H9 (cell line): ENCODE results near the gene ABHD16A. TPM values are rescaled to one million over a fixed set of nuclear protein-coding genes. Genes with fewer than 3 reads are reported as not detected.

ENCODE experiments used
- DNase-seq: peaks from one replicate; pipeline ENCODE4 v3.0.0-alpha.2; 2017
- H2AFZ ChIP-seq: one replicate; pipeline ENCODE4 v1.6.1; 2013; ENCODE audit warnings: mild to moderate bottlenecking, low read length, control low read depth, moderate library complexity
- H2AK5ac ChIP-seq: 2 replicates; pipeline ENCODE4 v1.6.1; 2013; ENCODE audit warnings: low read length, control low read depth, mixed read lengths; ENCODE audit not compliant: insufficient read length
- H2BK120ac ChIP-seq: one replicate; pipeline ENCODE4 v1.6.1; 2013; ENCODE audit warnings: low read depth, mild to moderate bottlenecking, low read length, control low read depth, inconsistent platforms; ENCODE audit not compliant: poor library complexity, severe bottlenecking
- H2BK12ac ChIP-seq: 2 replicates; pipeline ENCODE4 v1.6.1; 2013; ENCODE audit warnings: low read length, control low read depth, mixed read lengths, low read depth; ENCODE audit not compliant: insufficient read length
- H2BK15ac ChIP-seq: 2 replicates; pipeline ENCODE4 v1.6.1; 2013; ENCODE audit warnings: low read depth, low read length, control low read depth
- H2BK20ac ChIP-seq: one replicate; pipeline ENCODE4 v1.6.1; 2013; ENCODE audit warnings: low read depth, mild to moderate bottlenecking, low read length, control low read depth, inconsistent platforms; ENCODE audit not compliant: poor library complexity, severe bottlenecking
- H2BK5ac ChIP-seq: 2 replicates; pipeline ENCODE4 v1.6.1; 2013; ENCODE audit warnings: low read length, control low read depth, mixed read lengths; ENCODE audit not compliant: insufficient read length
- H3K14ac ChIP-seq: 2 replicates; pipeline ENCODE4 v1.6.1; 2013; ENCODE audit warnings: low read length, control low read depth; ENCODE audit not compliant: insufficient read depth
- H3K18ac ChIP-seq: 2 replicates; pipeline ENCODE4 v1.6.1; 2013; ENCODE audit warnings: low read depth, mild to moderate bottlenecking, mixed read lengths, low read length, control low read depth; ENCODE audit not compliant: insufficient read length
- H3K23ac ChIP-seq: 2 replicates; pipeline ENCODE4 v1.6.1; 2013; ENCODE audit warnings: low read length, control low read depth, mixed read lengths, low read depth; ENCODE audit not compliant: insufficient read length
- H3K23me2 ChIP-seq: 2 replicates; pipeline ENCODE4 v1.6.1; 2013; ENCODE audit warnings: low read depth, mild to moderate bottlenecking, mixed read lengths, low read length, control low read depth; ENCODE audit not compliant: insufficient read length, poor library complexity, severe bottlenecking
- H3K27ac ChIP-seq: 2 replicates; pipeline ENCODE4 v1.5.1; 2013; ENCODE audit warnings: low read length, control low read depth, mixed read lengths, low read depth; ENCODE audit not compliant: insufficient read length
- H3K27me3 ChIP-seq: 2 replicates; pipeline ENCODE4 v1.6.1; 2013; ENCODE audit warnings: low read length, control low read depth, inconsistent platforms; ENCODE audit not compliant: insufficient read depth
- H3K4ac ChIP-seq: 2 replicates; pipeline ENCODE4 v1.6.1; 2013; ENCODE audit warnings: low read depth, mild to moderate bottlenecking, control low read depth, inconsistent platforms, low read length, moderate library complexity
- H3K4me1 ChIP-seq: 2 replicates; pipeline ENCODE4 v1.6.1; 2013; ENCODE audit warnings: low read length, control low read depth, inconsistent platforms; ENCODE audit not compliant: insufficient read depth
- H3K4me2 ChIP-seq: 2 replicates; pipeline ENCODE4 v1.6.1; 2013; ENCODE audit warnings: low read length, control low read depth, mixed read lengths; ENCODE audit not compliant: insufficient read length, insufficient read depth
- H3K56ac ChIP-seq: 2 replicates; pipeline ENCODE4 v1.6.1; 2013; ENCODE audit warnings: low read depth, mild to moderate bottlenecking, mixed read lengths, low read length, control low read depth; ENCODE audit not compliant: insufficient read length
- H3K79me1 ChIP-seq: 2 replicates; pipeline ENCODE4 v1.6.1; 2013; ENCODE audit warnings: low read depth, mild to moderate bottlenecking, moderate library complexity, low read length, control low read depth, inconsistent platforms; ENCODE audit not compliant: insufficient read depth, poor library complexity, severe bottlenecking
- H3K79me2 ChIP-seq: 2 replicates; pipeline ENCODE4 v1.6.1; 2013; ENCODE audit warnings: low read length, control low read depth, inconsistent platforms; ENCODE audit not compliant: insufficient read depth
- H3K9ac ChIP-seq: 2 replicates; pipeline ENCODE4 v1.6.1; 2013; ENCODE audit warnings: low read length, control low read depth, mixed read lengths; ENCODE audit not compliant: insufficient read length; ENCODE audit errors: extremely low read depth
- H3K9me3 ChIP-seq: one replicate; pipeline ENCODE4 v1.6.1; 2013; ENCODE audit warnings: low read depth, low read length, inconsistent platforms; ENCODE audit not compliant: control insufficient read depth
- H3T11ph ChIP-seq: one replicate; pipeline ENCODE4 v1.6.1; 2013; ENCODE audit warnings: mild to moderate bottlenecking, low read length, control low read depth, inconsistent platforms
- H4K20me1 ChIP-seq: one replicate; pipeline ENCODE4 v1.6.1; 2013; ENCODE audit not compliant: control insufficient read depth, insufficient read length, insufficient read depth
- H4K5ac ChIP-seq: 2 replicates; pipeline ENCODE4 v1.6.1; 2013; ENCODE audit warnings: low read depth, mild to moderate bottlenecking, mixed read lengths, low read length, control low read depth; ENCODE audit not compliant: insufficient read length
- H4K8ac ChIP-seq: replicated peaks from 2 replicates; pipeline ENCODE4 v1.6.1; 2013; ENCODE audit warnings: low read length, control low read depth, mixed read lengths, low read depth; ENCODE audit not compliant: insufficient read length
- H4K91ac ChIP-seq: 2 replicates; pipeline ENCODE4 v1.6.1; 2013; ENCODE audit warnings: low read depth, mild to moderate bottlenecking, moderate library complexity, mixed read lengths, low read length, control low read depth; ENCODE audit not compliant: insufficient read length
- H3K27ac Mint-ChIP-seq, 3 experiments: 2 replicates in 2 of 3; 3 replicates in 1 of 3; pipeline ENCODE4 v1.8.0; 2020 to 2021; ENCODE audit warnings: mixed read lengths in 3 of 3, mild to moderate bottlenecking in 1 of 3, moderate library complexity in 1 of 3
- H3K27me3 Mint-ChIP-seq: 2 replicates; pipeline ENCODE4 v1.8.0; 2021; ENCODE audit warnings: low read depth, mild to moderate bottlenecking, moderate library complexity, mixed read lengths
- H3K36me3 Mint-ChIP-seq, 3 experiments: 2 replicates in 2 of 3; 3 replicates in 1 of 3; pipeline ENCODE4 v1.8.0; 2020 to 2021; ENCODE audit warnings: low read depth in 3 of 3, mixed read lengths in 3 of 3; ENCODE audit not compliant: insufficient read depth in 1 of 3
- H3K4me1 Mint-ChIP-seq, 2 experiments: 2 replicates each; pipeline ENCODE4 v1.8.0; 2020; ENCODE audit warnings: mixed read lengths in 2 of 2
- H3K4me3 Mint-ChIP-seq, 2 experiments: 2 replicates in 1 of 2; 3 replicates in 1 of 2; pipeline ENCODE4 v1.8.0; 2020 to 2021; ENCODE audit warnings: mild to moderate bottlenecking in 2 of 2, mixed read lengths in 2 of 2, moderate library complexity in 1 of 2
- H3K9me3 Mint-ChIP-seq, 2 experiments: 2 replicates in 1 of 2; 3 replicates in 1 of 2; pipeline ENCODE4 v1.8.0; 2020; ENCODE audit warnings: mild to moderate bottlenecking in 2 of 2, mixed read lengths in 2 of 2, moderate library complexity in 1 of 2
- CTCF ChIP-seq: fragments of 200-600 bp; sonication (generic); conservative IDR thresholded peaks from 3 replicates; pipeline ENCODE4 v1.8.0; 2021; ENCODE audit warnings: antibody characterized with exemption, mild to moderate bottlenecking
- WGBS: extraction: QIAGEN DNeasy Blood & Tissue Kit; methylation state at CpG from one replicate; pipeline ENCODE4 v1.1.7; 2013; ENCODE audit warnings: missing lambda C conversion rate, low lambda C conversion rate, mixed read lengths; ENCODE audit not compliant: insufficient read length; ENCODE audit errors: extremely low coverage; 5-methylcytosine and 5-hydroxymethylcytosine counted together
- total RNA-seq: library from RNA; stranded (reverse); gene quantifications from 2 replicates; pipeline ENCODE4 v1.2.1, GENCODE V29; 2021

Gene ABHD16A
- total RNA-seq, 1 experiment from 2014 or later, result 34.4 TPM

GRCh38 chr6:31741815-31742214 is 38.7 kb upstream of the ABHD16A start:
- Mint-ChIP-seq H3K27me3 (no peaks in the 10 kb centered on the region), H3K4me1 (peaks cover 38 to 54% of the 10 kb centered on the region in 2 experiments), H3K27ac (no peak overlapping the region), H3K4me3 (0 out of 5 replicates have a peak overlapping the region, but pooled peaks of 1 of the 2 experiments have one; percentile 5), H3K36me3 (peaks cover 12 to 37% (median 17%) of the 10 kb centered on the region in 3 experiments), H3K9me3 (no peaks in the 10 kb centered on the region)
- no peak overlapping the region for H2BK12ac ChIP-seq
- no peak overlapping the region for H3K56ac ChIP-seq
- H3K4me1 ChIP-seq, result peaks cover 8% of the 10 kb centered on the region
- no peak overlapping the region for H4K5ac ChIP-seq
- H4K91ac ChIP-seq, result no peak overlapping the region
- H3K9me3 ChIP-seq, result no peaks in the 10 kb centered on the region
- no peak overlapping the region for H4K8ac ChIP-seq
- no peaks in the 10 kb centered on the region for H3K27me3 ChIP-seq
- H2BK5ac ChIP-seq, result no peak overlapping the region
- H2BK20ac ChIP-seq, result no peak overlapping the region
- TF ChIP-seq CTCF, result no peak
- H3K4me2 ChIP-seq, result no peak overlapping the region
- no peak overlapping the region for H3K4ac ChIP-seq
- H2AK5ac ChIP-seq, result no peak overlapping the region
- H3K23ac ChIP-seq, result no peak overlapping the region
- H2BK120ac ChIP-seq, result no peak overlapping the region
- no peak overlapping the region for H3K27ac ChIP-seq
- H3K14ac ChIP-seq, result no peak overlapping the region
- no peak overlapping the region for H3K9ac ChIP-seq
- H2AFZ ChIP-seq, result no peak overlapping the region
- H4K20me1 ChIP-seq, result no peaks in the 10 kb centered on the region
- no peaks in the 10 kb centered on the region for H3K79me1 ChIP-seq
- DNase-seq, result no peak
- no peaks in the 10 kb centered on the region for H3K79me2 ChIP-seq
- H2BK15ac ChIP-seq, result no peak overlapping the region
- no peak overlapping the region for H3K18ac ChIP-seq
- no peak overlapping the region for H3T11ph ChIP-seq
- no CpG with 5 or more reads among the region's 2 CpGs for WGBS
- H3K23me2 ChIP-seq, result peaks cover 12% of the 10 kb centered on the region
